ENCODE measurements around the gene ZDHHC14.

- TF ChIP-seq CTCF (IDR thresholded peaks at IDR 0.05) (no peak), POLR2A (IDR thresholded peaks at IDR 0.05) (no peak)
Observed at GRCh38 chr6:157640746-157641451, 259.9 kb downstream of the ZDHHC14 start.
